ENCODE data around the gene UBXN1. TPM values are rescaled to one million over a fixed set of nuclear protein-coding genes. Genes with fewer than 3 reads are reported as not detected.

UBXN1 gene
- total and polyA plus RNA-seq, 10 of the 15 experiments (the other 5 are each of a cell fraction or from before 2014, with no cell fraction given): 7.0 to 173 (median 106) TPM

DNA sequence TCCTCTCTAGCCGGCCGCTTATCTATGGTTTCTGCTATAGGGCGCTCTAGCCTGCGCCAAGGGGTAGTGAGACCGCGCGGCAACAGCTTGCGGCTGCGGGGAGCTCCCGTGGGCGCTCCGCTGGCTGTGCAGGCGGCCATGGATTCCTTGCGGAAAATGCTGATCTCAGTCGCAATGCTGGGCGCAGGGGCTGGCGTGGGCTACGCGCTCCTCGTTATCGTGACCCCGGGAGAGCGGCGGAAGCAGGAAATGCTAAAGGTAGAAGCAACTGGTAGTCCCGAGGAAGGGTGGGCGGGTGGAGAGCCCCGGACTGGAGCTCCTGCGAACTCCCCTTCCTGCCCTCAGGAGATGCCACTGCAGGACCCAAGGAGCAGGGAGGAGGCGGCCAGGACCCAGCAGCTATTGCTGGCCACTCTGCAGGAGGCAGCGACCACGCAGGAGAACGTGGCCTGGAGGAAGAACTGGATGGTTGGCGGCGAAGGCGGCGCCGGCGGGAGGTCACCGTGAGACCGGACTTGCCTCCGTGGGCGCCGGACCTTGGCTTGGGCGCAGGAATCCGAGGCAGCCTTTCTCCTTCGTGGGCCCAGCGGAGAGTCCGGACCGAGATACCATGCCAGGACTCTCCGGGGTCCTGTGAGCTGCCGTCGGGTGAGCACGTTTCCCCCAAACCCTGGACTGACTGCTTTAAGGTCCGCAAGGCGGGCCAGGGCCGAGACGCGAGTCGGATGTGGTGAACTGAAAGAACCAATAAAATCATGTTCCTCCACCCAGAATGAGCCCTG, 7.1 kb downstream of the UBXN1 start, which contains the start of the genes LBHD1 and UQCC3 (continued):
- TF ChIP-seq, protein P1, sequence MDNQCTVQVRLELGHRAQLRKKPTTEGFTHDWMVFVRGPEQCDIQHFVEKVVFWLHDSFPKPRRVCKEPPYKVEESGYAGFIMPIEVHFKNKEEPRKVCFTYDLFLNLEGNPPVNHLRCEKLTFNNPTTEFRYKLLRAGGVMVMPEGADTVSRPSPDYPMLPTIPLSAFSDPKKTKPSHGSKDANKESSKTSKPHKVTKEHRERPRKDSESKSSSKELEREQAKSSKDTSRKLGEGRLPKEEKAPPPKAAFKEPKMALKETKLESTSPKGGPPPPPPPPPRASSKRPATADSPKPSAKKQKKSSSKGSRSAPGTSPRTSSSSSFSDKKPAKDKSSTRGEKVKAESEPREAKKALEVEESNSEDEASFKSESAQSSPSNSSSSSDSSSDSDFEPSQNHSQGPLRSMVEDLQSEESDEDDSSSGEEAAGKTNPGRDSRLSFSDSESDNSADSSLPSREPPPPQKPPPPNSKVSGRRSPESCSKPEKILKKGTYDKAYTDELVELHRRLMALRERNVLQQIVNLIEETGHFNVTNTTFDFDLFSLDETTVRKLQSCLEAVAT (IDR thresholded peaks at IDR 0.05): no peak; the same call in 1 of the 2 replicates
- peak; percentile 58 for TF ChIP-seq RELA (IDR thresholded peaks at IDR 0.05; ENCODE audit: borderline replicate concordance, partially characterized antibody)
- TF ChIP-seq ZNF274 (IDR thresholded peaks at IDR 0.05; ENCODE audit: insufficient read depth, insufficient read length): no peak
- TF ChIP-seq BRCA1 (IDR thresholded peaks at IDR 0.05; ENCODE audit: low read depth, low read length): no peak
- no peak for TF ChIP-seq RBBP5 (conservative IDR thresholded peaks at IDR 0.05)
- TF ChIP-seq WRNIP1 (IDR thresholded peaks at IDR 0.05; ENCODE audit: borderline replicate concordance, low read depth, low read length): no peak
- no peak for TF ChIP-seq JUNB (IDR thresholded peaks at IDR 0.05)
- TF ChIP-seq, protein P2, sequence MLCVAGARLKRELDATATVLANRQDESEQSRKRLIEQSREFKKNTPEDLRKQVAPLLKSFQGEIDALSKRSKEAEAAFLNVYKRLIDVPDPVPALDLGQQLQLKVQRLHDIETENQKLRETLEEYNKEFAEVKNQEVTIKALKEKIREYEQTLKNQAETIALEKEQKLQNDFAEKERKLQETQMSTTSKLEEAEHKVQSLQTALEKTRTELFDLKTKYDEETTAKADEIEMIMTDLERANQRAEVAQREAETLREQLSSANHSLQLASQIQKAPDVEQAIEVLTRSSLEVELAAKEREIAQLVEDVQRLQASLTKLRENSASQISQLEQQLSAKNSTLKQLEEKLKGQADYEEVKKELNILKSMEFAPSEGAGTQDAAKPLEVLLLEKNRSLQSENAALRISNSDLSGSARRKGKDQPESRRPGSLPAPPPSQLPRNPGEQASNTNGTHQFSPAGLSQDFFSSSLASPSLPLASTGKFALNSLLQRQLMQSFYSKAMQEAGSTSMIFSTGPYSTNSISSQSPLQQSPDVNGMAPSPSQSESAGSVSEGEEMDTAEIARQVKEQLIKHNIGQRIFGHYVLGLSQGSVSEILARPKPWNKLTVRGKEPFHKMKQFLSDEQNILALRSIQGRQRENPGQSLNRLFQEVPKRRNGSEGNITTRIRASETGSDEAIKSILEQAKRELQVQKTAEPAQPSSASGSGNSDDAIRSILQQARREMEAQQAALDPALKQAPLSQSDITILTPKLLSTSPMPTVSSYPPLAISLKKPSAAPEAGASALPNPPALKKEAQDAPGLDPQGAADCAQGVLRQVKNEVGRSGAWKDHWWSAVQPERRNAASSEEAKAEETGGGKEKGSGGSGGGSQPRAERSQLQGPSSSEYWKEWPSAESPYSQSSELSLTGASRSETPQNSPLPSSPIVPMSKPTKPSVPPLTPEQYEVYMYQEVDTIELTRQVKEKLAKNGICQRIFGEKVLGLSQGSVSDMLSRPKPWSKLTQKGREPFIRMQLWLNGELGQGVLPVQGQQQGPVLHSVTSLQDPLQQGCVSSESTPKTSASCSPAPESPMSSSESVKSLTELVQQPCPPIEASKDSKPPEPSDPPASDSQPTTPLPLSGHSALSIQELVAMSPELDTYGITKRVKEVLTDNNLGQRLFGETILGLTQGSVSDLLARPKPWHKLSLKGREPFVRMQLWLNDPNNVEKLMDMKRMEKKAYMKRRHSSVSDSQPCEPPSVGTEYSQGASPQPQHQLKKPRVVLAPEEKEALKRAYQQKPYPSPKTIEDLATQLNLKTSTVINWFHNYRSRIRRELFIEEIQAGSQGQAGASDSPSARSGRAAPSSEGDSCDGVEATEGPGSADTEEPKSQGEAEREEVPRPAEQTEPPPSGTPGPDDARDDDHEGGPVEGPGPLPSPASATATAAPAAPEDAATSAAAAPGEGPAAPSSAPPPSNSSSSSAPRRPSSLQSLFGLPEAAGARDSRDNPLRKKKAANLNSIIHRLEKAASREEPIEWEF (IDR thresholded peaks at IDR 0.05; ENCODE audit: insufficient replicate concordance, low read depth, low read length): no peak
- TF ChIP-seq, protein P3, sequence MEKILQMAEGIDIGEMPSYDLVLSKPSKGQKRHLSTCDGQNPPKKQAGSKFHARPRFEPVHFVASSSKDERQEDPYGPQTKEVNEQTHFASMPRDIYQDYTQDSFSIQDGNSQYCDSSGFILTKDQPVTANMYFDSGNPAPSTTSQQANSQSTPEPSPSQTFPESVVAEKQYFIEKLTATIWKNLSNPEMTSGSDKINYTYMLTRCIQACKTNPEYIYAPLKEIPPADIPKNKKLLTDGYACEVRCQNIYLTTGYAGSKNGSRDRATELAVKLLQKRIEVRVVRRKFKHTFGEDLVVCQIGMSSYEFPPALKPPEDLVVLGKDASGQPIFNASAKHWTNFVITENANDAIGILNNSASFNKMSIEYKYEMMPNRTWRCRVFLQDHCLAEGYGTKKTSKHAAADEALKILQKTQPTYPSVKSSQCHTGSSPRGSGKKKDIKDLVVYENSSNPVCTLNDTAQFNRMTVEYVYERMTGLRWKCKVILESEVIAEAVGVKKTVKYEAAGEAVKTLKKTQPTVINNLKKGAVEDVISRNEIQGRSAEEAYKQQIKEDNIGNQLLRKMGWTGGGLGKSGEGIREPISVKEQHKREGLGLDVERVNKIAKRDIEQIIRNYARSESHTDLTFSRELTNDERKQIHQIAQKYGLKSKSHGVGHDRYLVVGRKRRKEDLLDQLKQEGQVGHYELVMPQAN (conservative IDR thresholded peaks at IDR 0.05): peak; percentile 62
- TF ChIP-seq, protein P4, sequence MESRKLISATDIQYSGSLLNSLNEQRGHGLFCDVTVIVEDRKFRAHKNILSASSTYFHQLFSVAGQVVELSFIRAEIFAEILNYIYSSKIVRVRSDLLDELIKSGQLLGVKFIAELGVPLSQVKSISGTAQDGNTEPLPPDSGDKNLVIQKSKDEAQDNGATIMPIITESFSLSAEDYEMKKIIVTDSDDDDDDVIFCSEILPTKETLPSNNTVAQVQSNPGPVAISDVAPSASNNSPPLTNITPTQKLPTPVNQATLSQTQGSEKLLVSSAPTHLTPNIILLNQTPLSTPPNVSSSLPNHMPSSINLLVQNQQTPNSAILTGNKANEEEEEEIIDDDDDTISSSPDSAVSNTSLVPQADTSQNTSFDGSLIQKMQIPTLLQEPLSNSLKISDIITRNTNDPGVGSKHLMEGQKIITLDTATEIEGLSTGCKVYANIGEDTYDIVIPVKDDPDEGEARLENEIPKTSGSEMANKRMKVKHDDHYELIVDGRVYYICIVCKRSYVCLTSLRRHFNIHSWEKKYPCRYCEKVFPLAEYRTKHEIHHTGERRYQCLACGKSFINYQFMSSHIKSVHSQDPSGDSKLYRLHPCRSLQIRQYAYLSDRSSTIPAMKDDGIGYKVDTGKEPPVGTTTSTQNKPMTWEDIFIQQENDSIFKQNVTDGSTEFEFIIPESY (IDR thresholded peaks at IDR 0.05): no peak
- no peak for TF ChIP-seq EZH2 (IDR thresholded peaks at IDR 0.05; ENCODE audit: borderline replicate concordance, control insufficient read depth, low read depth, low read length)
- TF ChIP-seq BCL11A (IDR thresholded peaks at IDR 0.05; ENCODE audit: low read depth, low read length): 0 out of 2 replicates have a peak, but pooled peaks have one; percentile 1
- TF ChIP-seq SIX5 (IDR thresholded peaks at IDR 0.05; ENCODE audit: low read depth, low read length, severe bottlenecking): no peak
- TF ChIP-seq ZNF207 (IDR thresholded peaks at IDR 0.05; ENCODE audit: borderline replicate concordance): peak; percentile 3; the same call in 1 of the 2 replicates
- no peak for TF ChIP-seq CEBPB (IDR thresholded peaks at IDR 0.05; ENCODE audit: borderline replicate concordance in 1 of 2, low read depth in 2 of 2, low read length in 2 of 2)
- TF ChIP-seq, protein P5, sequence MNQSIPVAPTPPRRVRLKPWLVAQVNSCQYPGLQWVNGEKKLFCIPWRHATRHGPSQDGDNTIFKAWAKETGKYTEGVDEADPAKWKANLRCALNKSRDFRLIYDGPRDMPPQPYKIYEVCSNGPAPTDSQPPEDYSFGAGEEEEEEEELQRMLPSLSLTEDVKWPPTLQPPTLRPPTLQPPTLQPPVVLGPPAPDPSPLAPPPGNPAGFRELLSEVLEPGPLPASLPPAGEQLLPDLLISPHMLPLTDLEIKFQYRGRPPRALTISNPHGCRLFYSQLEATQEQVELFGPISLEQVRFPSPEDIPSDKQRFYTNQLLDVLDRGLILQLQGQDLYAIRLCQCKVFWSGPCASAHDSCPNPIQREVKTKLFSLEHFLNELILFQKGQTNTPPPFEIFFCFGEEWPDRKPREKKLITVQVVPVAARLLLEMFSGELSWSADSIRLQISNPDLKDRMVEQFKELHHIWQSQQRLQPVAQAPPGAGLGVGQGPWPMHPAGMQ (IDR thresholded peaks at IDR 0.05; ENCODE audit: borderline replicate concordance): no peak
- TF ChIP-seq DPF2 (IDR thresholded peaks at IDR 0.05): peak; percentile 67
